ENCODE data around the gene COX6A1. TPM values are rescaled to one million over a fixed set of nuclear protein-coding genes. Genes with fewer than 3 reads are reported as not detected.
A peak's percentile ranks its signal among the peaks of the same experiment; 100 is the strongest.

Gene COX6A1
- total and polyA plus RNA-seq, 12 donors, result 101 to 859 (median 160) TPM

- ATAC-seq (no peak), DNase-seq (no peak)
- Histone ChIP-seq H3K4me3 (no peak overlapping the region), H3K27me3 (peaks cover 0 to 52% (median 39%) of the 10 kb centered on the region in 7 donors), H3K4me1 (no peaks in the 10 kb centered on the region), H3K9me3 (no peaks in the 10 kb centered on the region), H3K36me3 (no peaks in the 10 kb centered on the region), H3K27ac (no peak overlapping the region)
- 36 to 41% methylated on average over 18 of the region's 18 CpGs for WGBS, 2 donors
- intact Hi-C loops (cut with DNase I), result no loop called here
- no peak for TF ChIP-seq CTCF (IDR thresholded peaks at IDR 0.05)
Observed at GRCh38 chr12:120394483-120395367, 43.2 kb upstream of the COX6A1 start.

GRCh38 chr12:120397824-120398540 lies 39.9 kb upstream of the COX6A1 start:
- H3K27ac ChIP-seq, result no peak overlapping the region
- no peak for TF ChIP-seq CTCF (IDR thresholded peaks at IDR 0.05)
- DNase-seq (no peak), ATAC-seq (no peak)
- intact Hi-C loops (cut with DNase I), result no loop called here
- 54 to 66% methylated on average over 29 to 33 of the region's 33 CpGs for WGBS, 2 donors
- H3K4me1 ChIP-seq, result peaks cover 0 to 6% (median 0%) of the 10 kb centered on the region in 9 donors
- no peaks in the 10 kb centered on the region for H3K9me3 ChIP-seq
- peaks cover 0 to 58% (median 39%) of the 10 kb centered on the region in 7 donors for H3K27me3 ChIP-seq
- H3K36me3 ChIP-seq, result no peaks in the 10 kb centered on the region
- no peak overlapping the region for H3K4me3 ChIP-seq

- Histone ChIP-seq H3K4me1 (peaks cover 0 to 6% (median 0%) of the 10 kb centered on the region in 9 donors), H3K27me3 (peaks cover 0 to 51% (median 33%) of the 10 kb centered on the region in 7 donors), H3K27ac (no peak overlapping the region), H3K36me3 (no peaks in the 10 kb centered on the region), H3K9me3 (no peaks in the 10 kb centered on the region), H3K4me3 (no peak overlapping the region)
- intact Hi-C loops (cut with DNase I), result no loop called here
- no peak for TF ChIP-seq CTCF (IDR thresholded peaks at IDR 0.05)
- WGBS, 2 donors, result 71 to 72% methylated on average over 5 of the region's 5 CpGs
- no peak for DNase-seq
- ATAC-seq, result no peak
Observed at GRCh38 chr12:120399531-120399930, 38.4 kb upstream of the COX6A1 start.

- WGBS, 2 donors, result 21% methylated on average over 13 of the region's 13 CpGs
- H3K4me3 ChIP-seq, result no peak overlapping the region
- H3K27me3 ChIP-seq, result peaks cover 0 to 27% (median 11%) of the 10 kb centered on the region in 7 donors
- DNase-seq (no peak), ATAC-seq (peak in 4 of 8 donors; percentile 29 to 44 (median 40))
- intact Hi-C loops (cut with DNase I), result no loop called here
- no peaks in the 10 kb centered on the region for H3K9me3 ChIP-seq
- H3K27ac ChIP-seq, result no peak overlapping the region
- TF ChIP-seq CTCF (IDR thresholded peaks at IDR 0.05), result no peak
- H3K4me1 ChIP-seq, result peaks cover 0 to 6% (median 0%) of the 10 kb centered on the region in 9 donors
- no peaks in the 10 kb centered on the region for H3K36me3 ChIP-seq
Observed at GRCh38 chr12:120402217-120402616, 35.7 kb upstream of the COX6A1 start.
